HG03378 (cell line): ENCODE data around the gene ITPKB.
A peak's percentile ranks its signal among the peaks of the same experiment; 100 is the strongest.
"Not testable (repeated sequence)": the region's sequence is repeated elsewhere in the genome, so short reads cannot be mapped to it uniquely, and the experiment has no call there.

Experiments
- ATAC-seq: cut with Tn5 transposase; IDR thresholded peaks from one replicate; pipeline ENCODE4 v1.9.1; 2021; ENCODE audit warnings: mild to moderate bottlenecking, moderate library complexity; ENCODE audit not compliant: unreplicated experiment

ITPKB gene

DNA sequence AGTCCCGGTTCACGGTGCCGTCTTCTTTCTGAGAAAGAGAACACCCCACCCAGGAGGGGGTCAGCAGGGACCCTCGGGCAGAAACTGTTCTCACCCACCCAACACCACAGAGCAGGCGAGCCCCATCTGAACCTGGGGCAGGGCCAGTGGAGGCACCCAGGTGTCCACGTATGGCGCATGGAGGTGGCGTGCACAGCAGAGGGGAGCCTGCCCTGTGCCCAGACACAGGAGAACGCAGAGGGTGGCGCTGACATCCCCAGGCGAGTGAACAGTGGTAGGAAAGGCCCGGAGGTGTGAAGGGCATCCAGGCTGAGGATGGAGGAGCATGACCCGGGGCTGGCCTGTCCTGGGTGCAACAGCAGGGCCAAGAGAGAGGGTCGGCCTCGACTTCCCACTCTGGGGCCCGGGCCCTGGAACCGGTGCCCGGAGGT, 99.4 kb downstream of the ITPKB start:
- no peak for ATAC-seq

DNA sequence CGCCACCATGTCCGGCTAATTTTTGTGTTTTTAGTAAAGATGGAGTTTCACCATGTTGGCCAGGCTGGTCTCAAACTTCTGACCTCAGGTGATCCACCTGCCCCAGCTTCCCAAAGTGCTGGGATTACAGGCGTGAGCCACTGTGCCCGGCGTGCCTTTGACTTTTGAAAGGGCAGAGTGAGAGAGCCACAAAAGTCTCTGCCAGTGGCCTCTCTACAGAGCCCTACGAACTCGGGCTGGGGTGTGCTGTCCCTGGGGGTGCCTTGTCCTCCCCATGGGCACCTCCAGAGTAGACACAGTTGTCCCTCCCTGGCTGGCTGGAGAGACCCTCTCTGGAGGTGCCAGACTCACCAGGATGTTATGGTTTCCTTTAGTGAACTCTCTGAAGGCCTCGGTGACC, 99.9 kb downstream of the ITPKB start:
- ATAC-seq: not testable (repeated sequence)

DNA sequence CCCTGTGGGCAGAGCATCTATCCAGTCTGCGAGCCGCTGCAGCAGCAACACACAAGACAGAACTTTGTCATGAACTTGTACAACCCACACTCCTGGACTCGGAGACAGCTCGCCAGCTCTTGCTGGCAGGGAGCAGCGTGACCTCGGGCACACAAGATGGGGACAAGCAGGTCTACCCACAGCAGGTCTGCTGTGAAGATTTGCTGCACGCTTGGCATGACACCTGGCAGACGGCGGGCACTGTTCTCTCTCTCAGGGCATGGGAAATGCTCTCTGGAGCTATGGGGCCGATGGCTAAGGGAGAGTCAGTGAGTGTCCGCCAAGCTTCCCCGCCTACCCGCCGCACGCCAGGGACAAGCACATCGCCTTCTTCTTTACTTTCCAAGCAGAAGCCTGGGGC, 100.5 kb downstream of the ITPKB start:
- ATAC-seq: no peak

DNA sequence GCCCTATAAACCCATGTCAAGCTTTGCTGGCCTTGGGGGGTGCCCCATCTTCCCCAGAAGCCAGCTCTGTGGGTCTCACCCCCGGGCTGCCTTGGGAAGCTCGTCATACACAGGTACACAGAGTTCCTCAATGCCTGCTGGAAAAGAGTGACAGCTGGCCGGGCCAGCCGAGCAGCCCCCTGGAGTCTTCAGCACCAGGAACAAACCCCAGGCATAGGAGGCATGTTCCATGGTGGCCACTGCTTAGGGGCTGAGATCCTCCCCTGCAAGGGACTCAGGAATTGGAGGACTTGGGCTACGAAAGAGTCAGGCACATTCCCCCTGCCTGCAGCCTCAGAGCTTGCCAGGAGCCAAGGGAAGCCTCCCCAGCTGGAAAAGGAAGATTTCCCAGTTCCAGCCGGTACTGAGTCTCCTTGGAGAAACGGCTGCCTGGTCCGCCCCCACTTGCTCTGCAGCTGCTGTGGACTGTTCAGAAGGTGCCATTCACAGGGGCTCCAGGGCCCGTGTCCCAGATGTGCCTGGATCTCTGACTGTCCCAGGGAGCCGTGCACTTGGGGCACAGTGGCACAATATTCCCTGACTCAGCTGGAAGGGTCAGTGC, 101.0 kb downstream of the ITPKB start:
- ATAC-seq: no peak

DNA sequence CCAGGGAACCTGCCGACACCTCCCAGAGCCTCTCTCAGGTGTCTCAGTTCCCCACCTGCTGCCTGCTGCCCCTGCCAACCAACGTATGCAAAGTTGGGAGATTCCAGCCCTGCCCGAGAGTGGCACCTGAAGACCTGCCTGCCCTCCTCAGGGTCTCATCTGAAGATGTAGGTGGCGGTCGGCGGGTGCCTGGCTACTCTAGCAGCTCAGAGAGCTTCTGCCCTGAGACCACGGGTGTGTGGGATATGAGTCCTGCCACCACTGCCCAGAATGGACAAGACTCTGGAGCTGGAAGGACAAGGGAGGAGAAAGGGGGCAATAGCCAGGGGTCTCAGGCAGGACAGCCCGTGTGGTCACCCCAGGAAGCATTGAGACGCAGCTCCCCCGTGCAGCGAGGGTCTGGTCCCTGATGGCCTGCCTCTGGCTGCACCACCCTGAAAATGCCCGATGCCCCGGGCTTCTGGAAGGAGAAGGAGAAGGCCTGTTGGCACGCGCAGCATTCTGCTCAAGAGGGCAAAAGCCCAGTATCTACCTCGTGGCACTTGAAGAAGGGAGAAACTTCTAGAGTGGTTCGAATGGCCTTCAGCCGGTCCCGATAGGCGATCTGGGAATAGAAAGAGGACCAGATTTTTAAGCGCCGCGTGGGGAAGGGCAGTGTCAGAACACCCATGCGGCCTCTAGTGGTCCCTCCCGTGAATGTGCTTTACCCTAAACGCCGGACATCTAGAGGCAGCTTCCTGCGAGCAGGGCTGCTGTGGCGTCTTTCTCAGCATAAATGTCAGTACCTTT, 101.7 kb downstream of the ITPKB start:
- no peak for ATAC-seq

DNA sequence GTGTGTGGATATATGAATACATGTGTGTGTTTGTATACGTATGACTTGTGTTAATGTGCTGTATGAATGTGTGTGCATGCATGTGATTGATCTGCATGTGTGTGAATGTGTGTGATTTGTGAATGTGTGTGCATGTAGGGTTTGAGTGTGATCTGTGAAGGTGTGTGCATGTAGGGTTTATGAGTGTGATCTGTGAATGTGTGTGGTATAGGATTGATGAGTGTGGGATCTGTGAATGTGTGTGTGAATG, 102.3 kb downstream of the ITPKB start:
- ATAC-seq: no peak

DNA sequence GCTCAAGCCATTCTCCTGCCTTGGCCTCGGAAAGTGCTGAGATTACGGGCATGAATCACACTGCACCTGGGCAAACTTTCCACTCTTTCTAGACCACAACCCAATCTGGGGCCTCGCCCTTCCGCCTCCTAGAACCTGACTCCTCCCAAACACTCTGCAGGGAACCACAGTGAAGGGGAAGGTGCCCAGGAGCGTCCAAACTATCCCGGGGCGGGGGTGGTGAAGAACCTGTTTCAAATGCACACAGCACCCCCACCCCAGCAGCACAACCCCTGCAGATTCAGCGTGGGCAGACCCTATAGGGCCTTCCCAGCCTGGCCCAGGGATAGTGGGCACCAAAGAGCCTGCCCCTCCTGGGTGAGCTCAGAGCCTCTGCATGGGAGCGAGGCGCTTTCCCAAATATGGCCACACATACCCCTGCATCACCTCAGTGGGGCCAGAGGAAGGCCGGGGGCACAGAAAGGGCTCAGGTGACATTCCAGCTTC, 103.6 kb downstream of the ITPKB start:
- ATAC-seq: no peak

DNA sequence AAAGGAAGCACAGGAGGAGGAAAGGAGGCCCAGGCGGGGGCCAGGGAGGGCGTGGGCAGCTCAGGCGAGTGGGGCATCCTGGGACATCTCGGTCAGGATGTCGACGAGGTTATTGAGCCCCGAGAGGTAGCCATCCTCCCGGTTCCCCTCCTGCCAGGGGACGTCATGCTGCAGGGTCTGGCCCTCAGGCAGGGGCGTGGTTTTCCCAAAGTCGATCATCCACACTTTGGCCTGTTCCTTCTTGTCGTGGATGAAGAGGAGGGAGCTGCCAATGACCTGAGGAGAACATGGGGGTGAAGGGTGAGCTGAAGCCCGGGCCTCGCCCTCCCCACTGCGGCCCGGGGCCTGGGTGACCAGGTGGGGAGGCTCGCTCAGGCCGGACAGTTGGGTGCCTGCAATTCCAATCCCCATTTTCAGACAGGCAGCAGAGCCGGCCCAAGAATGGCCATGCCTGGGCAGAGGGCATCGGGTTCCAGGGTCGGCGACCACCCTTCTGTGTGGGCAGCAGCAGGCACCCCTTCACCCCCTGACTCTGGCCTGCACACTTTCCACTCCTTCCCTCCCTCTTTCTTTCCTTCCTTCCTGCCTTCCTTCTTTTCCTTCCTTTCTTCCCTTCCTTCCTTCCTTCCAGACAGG, 104.4 kb downstream of the ITPKB start:
- no peak for ATAC-seq

DNA sequence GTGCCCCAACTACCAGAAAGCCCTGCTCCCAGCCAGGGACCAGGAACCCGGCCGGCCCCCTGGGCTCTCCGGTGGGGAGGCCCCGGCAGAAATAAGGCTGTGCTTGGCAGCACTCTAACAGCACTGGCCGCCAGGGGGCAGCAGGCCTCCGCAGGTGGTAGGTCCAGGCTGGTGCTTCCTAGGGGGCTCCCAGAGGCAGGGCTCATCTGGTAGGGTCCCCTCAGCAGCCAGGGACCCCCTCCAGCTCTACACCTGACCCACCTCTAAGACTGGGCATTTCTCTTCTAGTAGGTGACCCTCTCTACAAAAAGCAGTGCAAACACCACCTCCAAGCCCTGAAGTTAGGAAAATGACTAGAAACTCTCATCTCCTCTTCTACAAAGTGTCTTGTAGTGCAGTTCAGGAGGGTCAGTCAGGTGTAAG, 104.9 kb downstream of the ITPKB start:
- ATAC-seq: peak; percentile 68

DNA sequence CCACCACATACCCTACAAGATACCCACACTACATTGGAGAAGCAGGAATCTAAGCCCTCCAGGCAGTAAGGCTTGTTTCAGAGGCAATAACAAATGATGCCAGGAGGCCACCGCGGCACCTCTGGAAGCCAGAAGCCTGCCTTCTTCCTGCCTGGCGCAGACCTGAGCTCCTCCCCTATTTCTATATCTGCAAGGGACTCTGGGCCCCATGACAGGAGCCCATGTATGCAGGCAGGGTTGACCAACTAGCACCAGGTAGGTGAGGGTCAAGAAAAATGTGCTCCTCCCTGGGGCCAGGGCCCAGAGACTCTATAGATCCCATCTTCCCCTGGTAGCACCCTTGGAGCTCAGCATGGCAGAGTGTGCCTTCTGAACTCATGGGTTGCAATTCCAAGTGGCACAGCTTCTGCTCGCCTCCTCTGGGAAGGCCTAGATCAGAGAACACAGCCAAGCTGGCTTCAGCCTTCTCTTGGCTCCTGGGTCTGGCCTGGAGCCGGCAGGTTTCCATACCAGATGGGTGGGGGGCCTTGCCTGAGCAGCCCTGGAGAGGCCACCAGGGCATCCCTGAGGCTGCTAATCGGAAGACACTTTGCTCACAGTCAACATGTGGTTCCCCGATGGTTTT, 105.4 kb downstream of the ITPKB start:
- peak; percentile 18 for ATAC-seq

DNA sequence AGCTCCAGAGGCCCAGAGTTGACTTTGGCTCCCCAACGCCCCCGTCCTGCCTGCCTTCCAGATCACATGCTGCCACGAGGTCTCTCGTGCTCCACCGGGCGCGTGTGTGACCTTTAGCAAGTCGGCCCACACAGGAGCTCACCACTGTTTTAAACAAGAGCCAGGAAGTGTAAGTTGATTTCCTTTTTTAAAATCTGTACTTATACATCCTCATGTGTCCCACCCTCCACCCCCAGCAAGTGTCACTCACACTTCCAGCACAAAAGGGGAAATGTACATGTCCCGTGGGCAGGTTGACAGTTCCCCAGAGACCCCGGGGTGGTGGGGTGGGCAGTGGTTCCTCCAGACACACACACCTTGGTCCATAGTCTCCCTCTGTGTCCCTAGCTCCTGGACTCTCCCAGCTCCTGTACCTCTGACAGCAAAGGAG, 106.1 kb downstream of the ITPKB start:
- no peak for ATAC-seq

DNA sequence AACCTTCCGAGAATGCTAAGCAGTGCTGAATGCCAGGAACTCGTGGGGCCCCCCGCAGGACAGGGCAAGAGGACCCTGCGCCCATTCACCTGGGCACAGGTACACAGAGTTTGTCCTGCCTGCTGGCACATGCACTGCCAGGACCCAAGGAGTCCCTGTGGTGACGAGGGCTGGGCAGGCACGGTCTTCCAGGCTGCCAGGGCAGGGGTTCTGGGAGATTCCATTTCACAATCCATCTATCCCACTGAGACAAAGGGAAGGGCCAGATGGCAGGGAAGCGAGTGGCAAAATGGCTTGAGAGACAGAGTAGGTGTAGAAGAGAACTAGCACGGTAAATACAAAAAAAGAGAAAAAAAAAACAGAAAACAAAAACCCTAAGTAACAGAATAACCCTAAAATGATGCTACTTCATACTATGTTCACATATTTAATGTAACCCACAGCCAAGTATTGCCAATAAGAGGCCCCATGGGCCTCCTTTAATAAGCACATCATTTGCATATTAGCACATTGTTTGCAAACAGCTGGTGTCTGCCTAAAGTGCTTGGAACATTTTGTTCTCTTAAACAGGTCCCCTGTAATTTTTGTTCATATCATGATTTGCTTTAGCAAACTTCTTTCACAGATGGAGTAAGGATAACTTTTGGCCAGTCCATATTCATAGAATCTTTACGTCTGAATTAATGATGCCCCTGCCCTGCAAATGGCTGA, 106.8 kb downstream of the ITPKB start:
- ATAC-seq: no peak

DNA sequence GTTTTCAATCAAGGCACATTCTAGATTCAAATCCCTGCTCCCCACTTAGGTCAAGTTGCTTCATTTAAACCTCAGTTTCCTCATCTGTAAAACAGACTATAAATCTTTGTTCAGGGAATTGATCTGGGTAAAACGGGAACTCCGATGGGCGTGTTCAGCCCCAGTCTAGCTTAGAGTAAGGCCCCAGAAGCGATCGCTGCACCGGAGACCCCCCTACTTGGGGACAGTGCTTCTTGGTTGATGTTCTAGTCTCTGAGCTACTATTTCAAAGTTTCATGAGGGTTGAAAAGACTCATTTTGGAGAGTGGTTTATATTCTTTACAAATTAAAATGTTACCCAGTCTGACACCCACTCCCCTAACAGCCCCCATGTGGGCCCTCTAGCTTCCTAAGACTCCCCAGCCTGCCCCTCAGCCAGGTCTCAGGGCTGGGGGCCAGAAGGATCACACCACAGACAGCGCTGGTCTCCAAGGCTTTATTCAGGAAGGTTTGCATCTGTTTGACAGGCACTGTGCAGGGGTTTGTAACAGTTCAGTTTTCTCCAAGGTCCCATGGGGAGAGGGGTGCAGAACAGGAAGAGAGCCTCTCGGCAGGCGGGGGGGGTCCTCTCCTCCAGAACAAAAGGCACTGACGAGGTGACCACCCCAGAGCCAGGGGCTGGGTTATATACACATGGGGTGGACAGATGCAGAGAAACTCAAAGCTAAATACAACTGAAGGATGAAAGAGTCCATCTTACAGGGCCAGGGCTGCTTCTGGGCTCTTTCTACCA, 107.7 kb downstream of the ITPKB start:
- no peak for ATAC-seq

DNA sequence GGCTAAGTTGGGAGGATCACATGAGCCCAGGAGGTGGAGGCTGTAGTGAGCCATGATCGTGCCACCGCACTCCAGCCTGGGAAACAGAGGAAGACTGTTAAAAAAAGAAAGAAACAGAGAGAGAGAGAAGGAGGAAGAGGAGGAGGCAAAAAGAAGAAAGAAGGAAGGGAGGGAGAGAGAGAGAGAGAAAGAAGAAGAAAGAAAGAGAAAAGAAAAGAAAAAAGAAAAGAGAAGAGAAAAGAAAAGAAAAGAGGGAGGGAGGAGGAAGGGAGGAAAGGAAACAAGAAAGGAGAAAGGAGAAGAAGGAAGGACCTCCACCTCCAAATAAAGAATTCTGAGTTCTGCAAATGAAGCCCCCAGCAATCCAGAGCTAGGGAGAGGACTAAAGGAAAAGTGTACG, 108.5 kb downstream of the ITPKB start:
- ATAC-seq: no peak

DNA sequence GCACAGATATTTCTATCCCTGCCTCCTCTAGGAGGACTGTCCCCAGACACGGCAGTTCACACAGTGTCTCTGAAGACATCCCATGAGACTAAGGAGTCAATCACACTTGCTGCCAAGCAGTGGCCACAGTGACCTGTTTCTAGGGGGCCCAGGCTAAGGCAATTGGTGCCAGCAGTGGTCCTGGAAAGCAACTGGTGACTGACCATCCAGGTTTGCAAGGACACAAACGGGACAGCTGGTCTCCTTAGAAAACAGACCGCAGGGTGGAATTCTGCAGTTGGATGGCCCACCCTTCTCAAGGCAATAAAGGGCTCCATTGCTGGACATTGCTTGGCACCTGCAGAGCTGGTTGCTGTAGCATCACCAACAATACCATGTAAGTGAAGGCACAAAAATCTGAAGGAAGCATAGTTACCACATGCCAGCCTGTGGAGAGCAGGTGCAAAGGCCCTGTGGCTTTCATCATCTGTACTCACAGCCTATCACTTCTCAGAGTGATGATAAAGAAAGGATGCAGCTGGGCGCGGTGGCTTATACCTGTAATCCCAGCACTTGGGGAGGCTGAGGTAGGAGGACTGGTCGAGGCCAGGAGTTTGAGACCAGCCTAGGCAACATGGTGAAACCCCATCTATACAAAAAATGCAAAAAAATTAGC, 109.1 kb downstream of the ITPKB start:
- ATAC-seq: no peak

DNA sequence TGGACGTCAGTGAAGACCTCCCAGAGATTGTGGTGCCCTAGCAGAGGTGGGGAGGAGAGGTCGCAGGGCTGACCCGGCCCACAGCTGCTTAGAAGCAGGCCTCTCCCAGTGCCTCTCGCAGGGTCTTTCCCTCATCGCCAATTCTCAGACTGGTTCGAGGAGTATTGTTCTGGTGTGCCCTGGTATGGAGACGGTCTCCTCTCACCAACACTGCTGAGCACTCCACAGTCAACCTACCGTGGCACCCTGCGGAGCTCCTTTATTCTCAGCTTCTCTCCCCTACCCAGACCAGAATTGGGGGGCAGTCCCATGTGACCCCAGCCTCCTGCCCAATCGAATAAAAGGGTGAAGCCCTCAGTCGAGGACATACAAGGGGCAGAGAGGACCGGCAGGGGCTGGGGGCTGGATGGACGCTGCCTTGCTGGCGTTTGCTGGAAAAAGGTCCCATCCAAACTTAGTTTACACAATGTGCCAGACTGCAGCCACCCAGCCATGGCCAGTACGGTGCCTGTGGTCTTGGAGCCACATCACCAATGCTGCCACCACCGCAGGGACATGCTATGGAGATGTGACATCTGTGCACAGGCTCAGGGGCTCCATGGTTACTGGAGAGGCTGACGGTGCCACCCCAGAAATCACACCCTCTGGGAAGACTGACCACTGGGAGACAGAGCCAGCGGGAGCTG, 109.7 kb downstream of the ITPKB start:
- ATAC-seq: no peak

DNA sequence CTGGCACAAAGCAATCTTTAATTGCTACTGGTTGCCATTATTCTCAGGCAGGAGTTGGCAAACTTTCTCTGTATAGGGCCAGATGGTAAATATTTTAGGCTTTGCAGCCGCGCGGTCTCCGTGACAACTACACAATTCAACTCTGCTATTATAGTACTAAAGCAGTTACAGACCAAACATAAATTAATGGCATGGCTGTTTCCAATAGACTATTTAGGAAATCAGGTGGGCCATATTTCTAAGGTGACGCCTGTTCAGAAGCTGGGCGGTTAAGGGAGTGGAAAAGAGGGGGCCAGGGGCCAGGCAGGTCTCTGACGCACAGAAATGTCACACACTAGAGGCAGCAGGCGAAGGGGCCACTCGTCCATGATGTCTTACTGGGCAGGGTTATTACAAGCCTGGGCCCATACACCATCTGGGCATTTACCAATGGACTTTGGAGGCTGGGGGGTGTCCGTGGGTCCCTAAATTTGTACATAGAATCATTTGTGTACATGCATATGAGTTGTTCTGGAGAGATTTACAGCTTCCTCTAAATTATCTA, 110.4 kb downstream of the ITPKB start:
- no peak for ATAC-seq

DNA sequence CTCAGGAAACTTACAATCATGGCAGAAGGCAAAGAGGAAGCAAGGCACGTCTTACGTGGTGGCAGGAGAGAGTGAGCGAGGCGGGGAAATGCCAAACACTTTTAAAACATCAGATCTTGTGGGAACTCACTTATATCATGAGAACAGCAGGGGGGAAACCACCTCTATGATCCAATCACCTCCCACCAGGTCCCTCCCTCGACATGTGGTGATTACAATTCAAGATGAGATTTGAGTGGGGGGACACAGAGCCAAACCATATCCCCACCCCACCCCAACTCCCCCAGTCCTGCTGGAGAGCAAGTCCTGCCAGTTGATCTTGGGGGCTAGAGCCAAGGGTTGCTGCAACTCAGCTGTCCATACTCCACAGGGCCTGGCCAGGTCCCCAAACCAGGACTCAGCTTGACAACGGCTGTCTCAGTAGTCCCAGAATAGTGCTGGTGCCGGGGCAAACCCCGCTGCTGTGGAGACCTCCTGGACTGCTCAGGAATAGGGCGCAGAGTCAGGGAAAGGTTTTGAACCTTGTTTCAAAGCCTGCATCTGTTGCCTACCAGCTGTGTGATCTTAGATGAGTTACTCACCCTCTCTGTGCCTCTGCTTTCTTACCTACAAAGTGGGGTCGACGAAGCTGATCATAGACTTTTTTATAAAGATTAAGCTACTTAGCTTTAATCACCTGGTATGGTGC, 111.0 kb downstream of the ITPKB start:
- ATAC-seq: no peak
